Right atrium auricular region (tissue), 2 donors: ENCODE data around the gene STX7. TPM values are rescaled to one million over a fixed set of nuclear protein-coding genes. Genes with fewer than 3 reads are reported as not detected.

Source experiments
- DNase-seq: peaks from one replicate; pipeline ENCODE4 v3.0.0-alpha.2; 2019; ENCODE audit warnings: low spot score
- H3K27ac ChIP-seq, 2 donors: fragments of 200-600 bp; sonication (generic); 1 replicate in 1 of 2; 2 replicates in 1 of 2; pipeline ENCODE4 v1.5.1; 2016 to 2019
- H3K27me3 ChIP-seq, 2 donors: fragments of 200-600 bp; sonication (generic); one replicate each; pipeline versions ENCODE4 v1.5.1 to v1.6.0; 2017 to 2019
- H3K36me3 ChIP-seq: fragments of 200-600 bp; sonication (generic); one replicate; pipeline ENCODE4 v1.5.1; 2016
- H3K4me1 ChIP-seq, 2 donors: fragments of 200-600 bp; sonication (generic); one replicate each; pipeline versions ENCODE4 v1.5.1 to v1.6.0; 2017 to 2019
- H3K4me3 ChIP-seq, 2 donors: fragments of 200-600 bp; sonication (generic); 1 replicate in 1 of 2; 2 replicates in 1 of 2; pipeline ENCODE4 v1.5.1; 2017 to 2019; ENCODE audit warnings: mild to moderate bottlenecking in 1 of 2, moderate library complexity in 1 of 2
- H3K9me3 ChIP-seq, 2 donors: fragments of 200-600 bp; sonication (generic); one replicate each; pipeline ENCODE4 v1.5.1; 2019
- CTCF ChIP-seq, 2 donors: fragments of 200-600 bp; sonication (generic); IDR thresholded peaks; one replicate each; pipeline ENCODE4 v1.5.1; 2019; ENCODE audit warnings: antibody characterized with exemption in 2 of 2
- total RNA-seq, 2 donors: library from RNA; depleted of rRNA; stranded (reverse); fragments of >200 nt; gene quantifications; one replicate each; pipeline ENCODE4 v1.1.0, GENCODE V29; 2016

Gene STX7
- total RNA-seq, 2 donors from 2014 or later, result 27.0 to 39.9 TPM

DNA sequence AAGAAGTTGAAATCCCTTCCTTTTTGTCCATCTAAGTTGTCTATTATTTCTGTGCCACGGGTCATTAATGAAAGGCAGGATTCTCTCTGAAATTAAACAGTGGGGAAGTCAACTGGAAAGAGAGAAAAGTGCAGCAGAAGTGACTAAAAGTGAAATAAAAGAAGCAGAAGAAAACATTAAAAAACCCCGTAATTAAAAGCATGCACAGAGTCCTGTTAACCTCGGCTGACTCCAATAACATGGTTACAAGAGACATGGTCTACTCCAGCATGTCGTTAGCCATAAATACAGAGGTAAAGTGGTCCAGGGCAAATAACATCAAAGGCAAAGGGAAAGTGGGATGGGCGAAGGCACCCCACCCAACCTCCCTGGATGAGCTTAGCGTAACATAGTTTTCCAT, 98.6 kb downstream of the STX7 start:
- no peaks in the 10 kb centered on the region for H3K27me3 ChIP-seq
- TF ChIP-seq CTCF (IDR thresholded peaks at IDR 0.05), result no peak
- no peak for DNase-seq
- peaks cover 0 to 11% of the 10 kb centered on the region in 2 donors for H3K9me3 ChIP-seq
- H3K27ac ChIP-seq, result no peak overlapping the region
- H3K4me3 ChIP-seq, result no peak overlapping the region
- no peaks in the 10 kb centered on the region for H3K36me3 ChIP-seq
- H3K4me1 ChIP-seq, result no peaks in the 10 kb centered on the region

DNA sequence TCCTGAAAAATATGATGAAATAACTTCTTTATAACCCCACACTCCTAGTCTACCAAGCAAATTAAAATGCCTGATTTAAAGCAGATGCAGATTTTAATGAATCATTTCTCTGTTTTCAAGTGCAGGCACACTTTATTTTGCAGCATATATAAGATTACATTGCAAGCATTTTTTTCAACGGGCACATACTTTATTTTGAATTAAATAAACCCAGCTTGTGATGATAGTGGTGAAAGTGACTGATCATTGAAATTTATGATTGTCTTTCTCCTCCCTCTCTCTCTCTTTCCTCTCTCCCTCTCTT, 99.5 kb downstream of the STX7 start:
- Histone ChIP-seq H3K9me3 (peaks cover 0 to 11% of the 10 kb centered on the region in 2 donors), H3K27me3 (no peaks in the 10 kb centered on the region), H3K4me1 (no peaks in the 10 kb centered on the region), H3K36me3 (no peaks in the 10 kb centered on the region), H3K4me3 (no peak overlapping the region), H3K27ac (no peak overlapping the region)
- TF ChIP-seq CTCF (IDR thresholded peaks at IDR 0.05), result no peak
- DNase-seq, result no peak

GRCh38 chr6:132412656-132413498, 100.0 kb downstream of the STX7 start:
- no peaks in the 10 kb centered on the region for H3K36me3 ChIP-seq
- no peak for DNase-seq
- H3K4me1 ChIP-seq, result no peaks in the 10 kb centered on the region
- no peak for TF ChIP-seq CTCF (IDR thresholded peaks at IDR 0.05)
- no peaks in the 10 kb centered on the region for H3K27me3 ChIP-seq
- no peak overlapping the region for H3K27ac ChIP-seq
- H3K9me3 ChIP-seq, result peaks cover 0 to 11% of the 10 kb centered on the region in 2 donors
- no peak overlapping the region for H3K4me3 ChIP-seq

DNA sequence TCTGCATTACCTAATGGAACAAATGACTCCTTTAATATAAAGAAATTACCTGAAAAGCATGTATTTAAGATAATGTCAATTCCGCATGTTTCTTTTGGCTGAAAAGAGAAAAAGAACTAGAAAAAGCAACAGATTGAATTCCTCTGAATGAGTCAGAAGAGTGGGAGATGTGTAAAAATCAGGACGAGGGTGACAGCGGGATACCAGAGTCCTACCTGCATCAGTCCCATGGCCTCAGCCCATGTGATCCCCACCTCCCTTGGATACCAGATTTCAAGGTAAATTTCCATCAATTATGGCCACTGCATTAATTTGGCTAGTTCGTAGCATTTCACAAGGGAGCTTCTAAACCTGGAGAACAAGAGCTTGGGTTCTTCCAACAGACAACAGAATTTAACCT, 101.6 kb downstream of the STX7 start:
- Histone ChIP-seq H3K4me1 (no peaks in the 10 kb centered on the region), H3K27me3 (no peaks in the 10 kb centered on the region), H3K27ac (no peak overlapping the region), H3K36me3 (no peaks in the 10 kb centered on the region), H3K9me3 (peaks cover 0 to 4% of the 10 kb centered on the region in 2 donors), H3K4me3 (no peak overlapping the region)
- no peak for TF ChIP-seq CTCF (IDR thresholded peaks at IDR 0.05)
- DNase-seq, result no peak

DNA sequence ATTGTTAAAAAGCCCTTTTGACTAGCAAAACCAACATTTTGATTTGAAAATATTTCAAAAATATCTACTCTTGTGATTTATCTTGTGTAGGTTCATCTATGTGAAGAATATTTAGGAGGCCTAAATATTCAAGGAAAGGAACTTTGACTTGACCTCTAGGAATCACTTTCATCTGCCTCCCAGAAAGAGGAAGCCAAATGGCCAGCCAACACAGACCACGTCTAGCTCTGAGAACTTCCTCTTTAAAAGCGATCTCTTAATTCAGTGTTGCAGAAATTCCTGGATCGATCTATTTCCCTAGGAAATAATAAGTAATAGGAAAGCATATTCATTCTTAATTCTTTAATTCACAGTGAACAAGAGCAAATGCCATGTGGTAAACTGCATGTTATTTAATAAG, 102.1 kb downstream of the STX7 start:
- H3K4me1 ChIP-seq, result no peaks in the 10 kb centered on the region
- no peak for TF ChIP-seq CTCF (IDR thresholded peaks at IDR 0.05)
- no peak for DNase-seq
- no peaks in the 10 kb centered on the region for H3K9me3 ChIP-seq
- no peaks in the 10 kb centered on the region for H3K36me3 ChIP-seq
- H3K27me3 ChIP-seq, result no peaks in the 10 kb centered on the region
- no peak overlapping the region for H3K4me3 ChIP-seq
- H3K27ac ChIP-seq, result no peak overlapping the region
